H1 (cell line): ENCODE data around the gene NCKIPSD. TPM values are rescaled to one million over a fixed set of nuclear protein-coding genes. Genes with fewer than 3 reads are reported as not detected.
A peak's percentile ranks its signal among the peaks of the same experiment; 100 is the strongest.

Experiments
- CTCF ChIA-PET: fragments of 300-600 bp; sonication (Branson Sonifier 250); formaldehyde crosslinking; loops from one replicate; lab custom pipeline; 2021; ENCODE audit not compliant: partially characterized antibody; lab: Charles Lee
- POLR2A ChIA-PET: fragments of 300-600 bp; sonication (Branson Sonifier 250); formaldehyde crosslinking; loops from one replicate; lab custom pipeline; 2021; ENCODE audit warnings: inconsistent platforms; ENCODE audit not compliant: partially characterized antibody; lab: Charles Lee
- DNase-seq, 2 experiments: peaks; one replicate each; pipeline versions ENCODE4 v3.0.0 to v3.0.0-alpha.2; 2010 to 2022; ENCODE audit warnings: low spot score in 2 of 2, low read depth in 1 of 2, mixed read lengths in 1 of 2
- FAIRE-seq: peaks from 2 replicates; lab custom pipeline; 2011; peaks lifted over from hg19 to GRCh38; lab: Jason Lieb, UNC
- H2AFZ ChIP-seq: 2 replicates; pipeline ENCODE4 v1.8.1; 2012; ENCODE audit warnings: low read length, inconsistent platforms
- H2AK5ac ChIP-seq: 2 replicates; pipeline ENCODE4 v1.6.1; 2013; ENCODE audit warnings: low read depth, low read length
- H2BK120ac ChIP-seq: replicated peaks from 2 replicates; pipeline ENCODE3; 2013; ENCODE audit warnings: low read depth, low read length, inconsistent platforms
- H2BK12ac ChIP-seq: 2 replicates; pipeline ENCODE4 v1.6.1; 2013; ENCODE audit warnings: low read depth, low read length
- H2BK15ac ChIP-seq: 2 replicates; pipeline ENCODE4 v1.6.1; 2013; ENCODE audit warnings: low read length
- H2BK20ac ChIP-seq: 2 replicates; pipeline ENCODE4 v1.6.1; 2013; ENCODE audit warnings: low read length
- H2BK5ac ChIP-seq: 2 replicates; pipeline ENCODE4 v1.6.1; 2013; ENCODE audit warnings: low read depth, low read length
- H3K14ac ChIP-seq: 2 replicates; pipeline ENCODE4 v1.6.1; 2013; ENCODE audit warnings: inconsistent platforms; ENCODE audit not compliant: insufficient read length
- H3K18ac ChIP-seq: 2 replicates; pipeline ENCODE4 v1.6.1; 2013; ENCODE audit warnings: low read length; ENCODE audit errors: extremely low read depth
- H3K23ac ChIP-seq: 2 replicates; pipeline ENCODE4 v1.6.1; 2013; ENCODE audit warnings: inconsistent platforms; ENCODE audit not compliant: insufficient read length
- H3K23me2 ChIP-seq: 2 replicates; pipeline ENCODE4 v1.6.1; 2013; ENCODE audit warnings: low read depth, low read length
- H3K27ac ChIP-seq: 2 replicates; pipeline ENCODE4 v1.6.1; 2011; ENCODE audit warnings: low read depth, low read length, inconsistent platforms
- H3K27me3 ChIP-seq, 4 experiments: replicated peaks in 1 of 4; 1 replicate in 1 of 4; 2 replicates in 3 of 4; pipeline versions ENCODE4 v1.6.1 to v1.8.1; 2011 to 2013; ENCODE audit warnings: low read length in 3 of 4, mild to moderate bottlenecking in 3 of 4, inconsistent platforms in 2 of 4, mixed read lengths in 2 of 4, moderate library complexity in 1 of 4; ENCODE audit not compliant: control insufficient read depth in 3 of 4, insufficient read depth in 3 of 4; ENCODE audit errors: extremely low read depth in 1 of 4
- H3K36me3 ChIP-seq, 4 experiments: 2 replicates each; pipeline versions ENCODE4 v1.6.1 to v1.8.1; 2011 to 2013; ENCODE audit warnings: mild to moderate bottlenecking in 4 of 4, low read length in 3 of 4, moderate library complexity in 2 of 4, control low read depth in 1 of 4, inconsistent platforms in 1 of 4; ENCODE audit not compliant: insufficient read depth in 4 of 4, control insufficient read depth in 2 of 4
- H3K4ac ChIP-seq: replicated peaks from 2 replicates; pipeline ENCODE3; 2013; ENCODE audit warnings: low read length, low read depth, mixed read lengths, inconsistent platforms; ENCODE audit not compliant: insufficient read length
- H3K4me1 ChIP-seq, 4 experiments: replicated peaks in 1 of 4; 1 replicate in 1 of 4; 2 replicates in 3 of 4; pipeline versions ENCODE4 v1.6.1 to v1.8.1; 2011 to 2013; ENCODE audit warnings: low read length in 3 of 4, inconsistent platforms in 2 of 4, mixed read lengths in 1 of 4; ENCODE audit not compliant: insufficient read depth in 4 of 4, control insufficient read depth in 3 of 4
- H3K4me2 ChIP-seq, 2 experiments: 2 replicates each; pipeline versions ENCODE4 v1.6.1 to v1.8.1; 2011 to 2013; ENCODE audit warnings: low read depth in 2 of 2, low read length in 2 of 2, control low read depth in 1 of 2, inconsistent platforms in 1 of 2, mild to moderate bottlenecking in 1 of 2; ENCODE audit not compliant: insufficient read depth in 1 of 2
- H3K4me3 ChIP-seq, 4 experiments: fragments of 200-600, 300-600 bp in 1 of 4; sonication (generic), shearing (Covaris generic), sonication (Bioruptor Twin) in 1 of 4; 2 replicates each; pipeline versions ENCODE4 v1.5.1 to v1.8.1; 2011 to 2016; ENCODE audit warnings: low read length in 4 of 4, low read depth in 3 of 4, control low read depth in 2 of 4, inconsistent platforms in 2 of 4, mild to moderate bottlenecking in 2 of 4, mixed read lengths in 1 of 4, moderate library complexity in 1 of 4; ENCODE audit not compliant: insufficient read depth in 2 of 4; ENCODE audit errors: extremely low read depth in 1 of 4
- H3K56ac ChIP-seq: replicated peaks from 2 replicates; pipeline ENCODE3; 2013; ENCODE audit warnings: low read depth, mild to moderate bottlenecking, mixed read lengths, low read length, inconsistent platforms; ENCODE audit not compliant: insufficient read length
- H3K79me1 ChIP-seq: 2 replicates; pipeline ENCODE4 v1.6.1; 2013; ENCODE audit warnings: low read depth, low read length, control low read depth
- H3K79me2 ChIP-seq, 2 experiments: 2 replicates each; pipeline versions ENCODE4 v1.6.1 to v1.8.1; 2012 to 2013; ENCODE audit warnings: low read length in 2 of 2, mild to moderate bottlenecking in 2 of 2, inconsistent platforms in 1 of 2; ENCODE audit not compliant: insufficient read depth in 2 of 2, control insufficient read depth in 1 of 2
- H3K9ac ChIP-seq, 4 experiments: replicated peaks in 1 of 4; 1 replicate in 1 of 4; 2 replicates in 3 of 4; pipeline versions ENCODE4 v1.6.1 to v1.8.1; 2011 to 2013; ENCODE audit warnings: low read depth in 3 of 4, low read length in 3 of 4, control low read depth in 2 of 4, mild to moderate bottlenecking in 2 of 4, moderate library complexity in 2 of 4, inconsistent platforms in 1 of 4; ENCODE audit errors: extremely low read depth in 1 of 4
- H3K9me3 ChIP-seq, 2 experiments: 2 replicates each; pipeline versions ENCODE4 v1.6.1 to v1.8.1; 2012 to 2013; ENCODE audit warnings: mild to moderate bottlenecking in 2 of 2, moderate library complexity in 2 of 2, control low read depth in 1 of 2, inconsistent platforms in 1 of 2, low read depth in 1 of 2, low read length in 1 of 2, mixed read lengths in 1 of 2; ENCODE audit not compliant: insufficient read depth in 2 of 2
- H4K20me1 ChIP-seq, 2 experiments: replicated peaks in 1 of 2; 2 replicates each; pipeline versions ENCODE3 to v1.8.1; 2011 to 2013; ENCODE audit warnings: inconsistent platforms in 2 of 2, low read length in 2 of 2, mild to moderate bottlenecking in 1 of 2; ENCODE audit not compliant: insufficient read depth in 2 of 2, control insufficient read depth in 1 of 2
- H4K5ac ChIP-seq: 2 replicates; pipeline ENCODE4 v1.6.1; 2013; ENCODE audit warnings: low read length, low read depth, mixed read lengths, inconsistent platforms; ENCODE audit not compliant: insufficient read length
- H4K8ac ChIP-seq: 2 replicates; pipeline ENCODE4 v1.8.0; 2013; ENCODE audit warnings: mild to moderate bottlenecking, moderate library complexity, low read length, inconsistent platforms; ENCODE audit not compliant: insufficient read depth; ENCODE audit errors: extremely low read depth
- H4K91ac ChIP-seq: replicated peaks from 2 replicates; pipeline ENCODE3; 2013; ENCODE audit warnings: low read length, mixed read lengths, inconsistent platforms; ENCODE audit not compliant: insufficient read length
- POLR2A ChIP-seq, 2 experiments: IDR thresholded peaks; 1 replicate in 1 of 2; 2 replicates in 1 of 2; pipeline ENCODE4 v1.6.1; 2011; ENCODE audit warnings: low read depth in 2 of 2, low read length in 2 of 2, mild to moderate bottlenecking in 2 of 2; ENCODE audit errors: control extremely low read depth in 1 of 2
- POLR2AphosphoS5 ChIP-seq: IDR thresholded peaks from 2 replicates; pipeline ENCODE4 v1.6.1; 2011; ENCODE audit warnings: low read depth, low read length
- WGBS, 2 experiments: shearing (Covaris generic) in 1 of 2; methylation state at CpG; one replicate each; pipeline versions ENCODE4 v1.1.6 to v1.1.7; 2013 to 2015; ENCODE audit warnings: low lambda C conversion rate in 2 of 2, mixed read lengths in 2 of 2, inconsistent platforms in 1 of 2, low coverage in 1 of 2, missing lambda C conversion rate in 1 of 2; ENCODE audit not compliant: insufficient replicate concordance in 2 of 2, insufficient coverage in 1 of 2, insufficient read length in 1 of 2; ENCODE audit errors: extremely low coverage in 1 of 2, missing lambda C conversion rate in 1 of 2; 5-methylcytosine and 5-hydroxymethylcytosine counted together
- polyA plus RNA-seq, 7 experiments: library from polyadenylated mRNA; depleted of rRNA in 3 of 7; stranded (reverse) in 5 of 7; unstranded in 2 of 7; fragments of >200 nt in 5 of 7; fragments of 200-250 nt in 2 of 7; gene quantifications; 1 replicate in 5 of 7; 2 replicates in 1 of 7; 4 replicates in 1 of 7; pipeline versions ENCODE4 v1.2.1 to v1.2.3, GENCODE V29; 2011 to 2013; ENCODE audit warnings: missing spikeins in 2 of 7, mixed read lengths in 2 of 7
- total RNA-seq: library from RNA; stranded (reverse); fragmentation: NEBNext Ultra II Directional; extraction: Animal tissue kit (Norgen Biotek cat#: 25700); gene quantifications from 2 replicates; pipeline ENCODE4 v1.2.1, GENCODE V29; 2021

NCKIPSD gene
- total and polyA plus RNA-seq, 2 of the 8 experiments (the other 6 are each of a cell fraction or from before 2014, with no cell fraction given) = 34.7 to 91.8 TPM

GRCh38 chr3:48628277-48629017 is 57.3 kb downstream of the NCKIPSD start:
- no peak for FAIRE-seq
- CTCF ChIA-PET = interaction anchor here (0.8 to 1.5 kb wide), 2 partner anchors 67 to 70 kb away, joined by 3 to 5 read pairs; no protein-coding TSS in a partner anchor
- H3K79me2 ChIP-seq = no peaks in the 10 kb centered on the region

More at GRCh38 chr3:48628277-48629017, 57.3 kb downstream of the NCKIPSD start:
- 0 out of 2 replicates have a peak, but pooled peaks cover 2% of the 10 kb centered on the region for H3K23me2 ChIP-seq
- no peak overlapping the region for H4K5ac ChIP-seq
- peaks cover 4% of the 10 kb centered on the region for H3K79me1 ChIP-seq
- H2BK20ac ChIP-seq = no peak overlapping the region
- H4K20me1 ChIP-seq = peaks cover 6 to 34% of the 10 kb centered on the region in 2 experiments
- H3K23ac ChIP-seq = no peak overlapping the region
- H3K14ac ChIP-seq = no peak overlapping the region
- no peak overlapping the region for H3K9ac ChIP-seq
- H3K18ac ChIP-seq = no peak overlapping the region
- DNase-seq = no peak
- peaks cover 0 to 6% (median 3%) of the 10 kb centered on the region in 4 experiments; a peak in 3 of 7 replicates for H3K4me1 ChIP-seq
- H3K56ac ChIP-seq = no peak overlapping the region
- no peak overlapping the region for H3K4ac ChIP-seq
- no peak overlapping the region for H4K8ac ChIP-seq
- no peak overlapping the region for H4K91ac ChIP-seq
- no peak overlapping the region for H2BK5ac ChIP-seq
- H3K27ac ChIP-seq = no peak overlapping the region
- 91% methylated on average over 11 of the region's 13 CpGs; no CpG with 5 or more reads in 1 of the 2 experiments for WGBS, 2 experiments
- peaks cover 20 to 60% (median 34%) of the 10 kb centered on the region in 4 experiments for H3K36me3 ChIP-seq
- H3K27me3 ChIP-seq = no peaks in the 10 kb centered on the region; a peak in 1 of 7 replicates
- no peak overlapping the region for H2AK5ac ChIP-seq
- H2BK15ac ChIP-seq = no peak overlapping the region
- TF ChIP-seq POLR2AphosphoS5 (no peak), POLR2A (IDR thresholded peaks at IDR 0.05; ENCODE audit: control extremely low read depth in 1 of 2, low read depth in 2 of 2, low read length in 2 of 2) (peak in 1 of 2 experiments; percentile 30; a peak in 1 of 3 replicates)
- no peak overlapping the region for H2BK12ac ChIP-seq
- no peak overlapping the region for H3K4me2 ChIP-seq
- no peak overlapping the region for H2AFZ ChIP-seq
- H3K4me3 ChIP-seq = no peak overlapping the region
- no peaks in the 10 kb centered on the region for H3K9me3 ChIP-seq
- no peak overlapping the region for H2BK120ac ChIP-seq
- POLR2A ChIA-PET = interaction anchor here (0.9 to 2.2 kb wide), 8 partner anchors 8 to 379 kb away, joined by 3 to 7 read pairs (median 4); partner anchors contain the start of gene WDR6
